G401.6 (cell line): Measurements from ENCODE around the gene PROC.
"Not testable (repeated sequence)": the region's sequence is repeated elsewhere in the genome, so short reads cannot be mapped to it uniquely, and the experiment has no call there.

Source experiments
- FAIRE-seq: peaks from 2 replicates; lab custom pipeline; 2012; peaks lifted over from hg19 to GRCh38; lab: Jason Lieb, UNC

Gene PROC

GRCh38 chr2:127394492-127394891, 23.7 kb upstream of the PROC start:
- FAIRE-seq: no peak

- FAIRE-seq: no peak
Measured at GRCh38 chr2:127397568-127398238, 20.5 kb upstream of the PROC start.

GRCh38 chr2:127398239-127398590, 20.0 kb upstream of the PROC start:
- FAIRE-seq: no peak

DNA sequence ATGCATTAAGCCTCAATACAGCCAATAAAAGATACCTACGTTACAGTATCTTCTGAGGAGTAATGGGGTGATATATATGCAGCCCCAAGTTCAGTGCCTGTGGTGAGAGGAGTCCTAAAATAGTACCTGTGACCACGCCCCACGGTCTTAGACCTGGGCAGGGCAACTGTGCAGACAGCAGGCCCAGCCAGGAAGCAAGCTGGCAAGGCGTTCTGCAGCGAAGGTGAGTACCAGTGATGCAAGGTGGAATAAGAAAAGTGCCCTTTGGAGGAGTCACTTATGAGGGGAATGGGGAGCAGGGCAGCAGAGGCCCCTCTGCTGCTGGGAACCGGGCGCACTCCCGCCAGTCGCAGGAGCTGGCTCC, 17.7 kb upstream of the PROC start:
- no peak for FAIRE-seq

GRCh38 chr2:127400897-127401756, 17.1 kb upstream of the PROC start:
- FAIRE-seq: no peak

DNA sequence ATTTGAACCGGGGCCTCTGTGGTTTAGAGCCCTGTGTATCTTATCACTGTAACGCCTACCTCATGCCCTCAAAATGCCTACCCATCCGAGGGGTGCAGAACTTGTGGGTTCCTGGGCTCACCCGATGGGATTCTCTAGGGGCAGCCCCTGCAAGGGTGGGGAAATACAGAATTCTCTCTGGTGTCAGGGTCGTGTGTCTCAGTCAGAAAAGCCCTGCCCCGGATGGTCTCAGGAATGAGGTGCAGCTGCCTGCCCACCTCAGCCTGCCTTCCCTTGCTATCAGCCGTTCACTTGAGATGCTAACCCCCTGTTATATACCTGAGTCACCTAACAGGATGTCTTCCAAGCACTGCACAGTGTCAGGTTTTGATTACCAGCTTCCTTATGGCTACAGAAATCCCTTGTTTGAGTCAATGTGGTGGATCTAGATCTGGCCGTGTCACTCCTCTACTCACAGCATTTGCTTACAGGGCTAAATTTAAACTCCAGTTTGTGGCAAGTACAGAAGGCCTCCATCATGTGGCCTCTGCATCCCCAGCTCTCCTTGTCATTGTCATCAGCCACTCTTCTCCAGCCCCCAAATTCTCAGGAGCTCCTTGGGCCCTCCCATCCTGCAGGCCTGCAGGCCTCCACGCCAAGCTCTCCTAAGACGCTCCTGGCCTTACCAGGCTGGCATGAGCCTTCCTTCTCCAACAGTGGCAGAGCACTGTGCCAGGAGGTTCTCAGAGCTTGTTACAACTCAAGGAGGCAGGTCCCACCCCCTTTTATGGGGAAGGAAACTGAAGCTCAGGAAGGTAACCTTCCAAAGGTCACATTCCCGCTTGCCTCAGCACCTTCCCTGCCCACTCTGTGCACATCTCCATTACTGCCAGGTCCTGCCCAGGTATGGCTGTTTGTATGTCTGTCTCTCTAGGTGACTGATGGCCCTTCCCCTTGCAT, 16.2 kb upstream of the PROC start:
- no peak for FAIRE-seq

DNA sequence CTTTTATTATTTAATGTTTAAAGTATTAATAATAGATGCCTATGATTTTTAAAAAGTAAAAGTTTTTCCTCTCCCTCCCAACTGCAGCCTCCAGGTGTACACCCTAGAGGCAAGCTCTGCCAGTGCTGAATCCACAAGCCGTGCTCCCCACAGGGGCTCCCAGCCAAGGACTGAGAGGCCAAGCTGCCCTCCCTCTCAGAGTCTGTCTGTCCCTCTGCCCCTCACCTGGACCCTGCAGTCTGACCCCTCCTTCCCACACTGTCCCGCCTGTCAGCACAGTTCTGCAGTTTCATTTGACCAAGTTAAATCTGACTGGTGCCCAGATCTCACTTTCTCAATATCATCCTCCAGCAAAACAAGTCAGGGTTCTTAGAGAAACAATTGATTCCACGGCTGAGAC, 14.8 kb upstream of the PROC start:
- no peak for FAIRE-seq

DNA sequence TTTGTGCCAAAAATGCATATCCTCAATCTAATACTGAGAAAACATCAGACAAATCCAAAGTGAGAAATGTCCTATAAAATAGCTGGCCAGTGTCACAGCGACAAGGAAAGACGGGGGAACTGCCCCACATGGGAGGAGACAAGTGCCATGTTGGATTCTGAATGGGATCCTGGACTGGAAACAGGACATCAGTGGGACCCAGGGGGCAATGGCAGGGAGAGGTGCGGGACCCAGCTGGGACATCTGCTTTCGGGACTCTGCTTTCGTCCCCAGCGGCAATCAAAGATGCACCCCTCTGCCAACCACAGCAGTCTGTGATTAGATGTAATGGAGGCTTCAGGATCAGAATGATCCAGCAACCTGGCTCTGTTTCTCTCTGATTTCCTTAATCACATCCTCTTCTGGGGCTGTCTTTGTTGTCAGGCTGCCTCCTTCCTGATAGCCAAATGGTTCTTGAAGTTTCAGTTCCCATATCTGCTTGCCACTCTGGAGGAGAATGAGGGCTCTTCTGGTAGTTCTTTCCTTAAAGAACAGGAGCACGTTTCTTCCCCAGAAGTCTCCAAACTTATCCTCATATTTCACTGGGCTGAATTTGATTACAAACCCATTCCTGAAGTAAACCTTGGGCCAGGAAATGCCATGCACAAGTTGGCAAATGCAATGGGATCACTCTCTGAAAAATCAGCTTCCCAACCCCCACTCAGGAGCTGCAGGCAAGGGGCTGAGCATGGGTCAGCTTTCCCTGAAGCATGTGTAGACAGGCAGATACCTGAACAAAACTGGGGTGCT, 13.6 kb upstream of the PROC start:
- no peak for FAIRE-seq

DNA sequence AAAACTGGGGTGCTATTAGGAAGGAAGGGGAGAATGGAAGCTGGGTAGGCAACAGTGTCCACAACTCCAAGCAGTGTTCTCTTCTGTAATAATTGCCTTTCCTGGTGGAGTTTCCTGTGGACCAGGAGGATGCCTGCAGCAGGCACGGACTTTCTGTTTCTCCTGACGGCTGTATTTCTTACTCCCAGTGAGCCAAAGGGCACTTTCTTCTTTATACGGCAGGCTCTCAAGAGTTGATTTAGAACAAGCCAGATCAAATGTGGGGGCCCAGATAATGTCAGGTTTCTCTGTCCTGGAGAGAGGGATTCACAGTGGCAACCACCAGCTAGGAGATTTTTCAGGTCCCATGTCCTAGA, 13.0 kb upstream of the PROC start:
- no peak for FAIRE-seq

DNA sequence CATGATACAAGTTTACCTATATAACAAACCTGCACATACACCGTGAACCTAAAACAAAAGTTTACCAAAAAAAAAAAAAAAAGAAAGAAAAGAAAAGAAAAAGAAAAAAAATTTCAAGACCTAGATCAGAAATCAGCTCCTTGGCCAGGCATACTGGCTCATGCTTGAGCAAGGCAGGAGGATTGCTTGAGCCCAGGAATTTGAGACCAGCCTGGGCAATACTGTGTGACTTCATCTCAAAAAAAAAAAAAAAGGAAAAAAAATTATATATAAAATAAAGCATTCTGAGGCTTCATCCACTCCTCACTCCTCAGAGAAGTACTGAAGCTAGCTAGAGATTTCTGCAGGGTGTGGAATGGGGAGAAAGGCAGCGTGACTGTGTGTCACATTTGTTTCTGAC, 11.8 kb upstream of the PROC start:
- peak; percentile 19 for FAIRE-seq

DNA sequence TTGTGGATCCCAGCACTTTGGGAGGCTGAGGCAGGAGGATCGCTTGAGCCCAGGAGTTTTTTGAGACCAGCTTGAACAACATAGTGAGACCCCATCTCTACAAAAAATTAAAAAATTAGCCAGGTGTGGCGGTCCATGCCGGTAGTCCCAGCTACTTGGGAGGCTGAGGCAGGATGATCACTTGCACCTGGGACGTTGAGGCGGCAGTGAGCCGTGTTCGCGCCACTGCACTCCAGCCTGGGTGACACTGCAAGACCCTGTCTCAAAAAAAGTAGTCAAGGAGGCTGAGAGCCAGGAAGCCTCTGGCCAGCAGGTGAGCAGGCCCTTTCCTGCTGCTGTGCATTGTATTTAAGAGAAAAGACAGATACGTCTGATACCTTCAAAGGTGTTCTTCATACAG, 11.1 kb upstream of the PROC start:
- FAIRE-seq: no peak

GRCh38 chr2:127407661-127408003, 10.6 kb upstream of the PROC start:
- no peak for FAIRE-seq

DNA sequence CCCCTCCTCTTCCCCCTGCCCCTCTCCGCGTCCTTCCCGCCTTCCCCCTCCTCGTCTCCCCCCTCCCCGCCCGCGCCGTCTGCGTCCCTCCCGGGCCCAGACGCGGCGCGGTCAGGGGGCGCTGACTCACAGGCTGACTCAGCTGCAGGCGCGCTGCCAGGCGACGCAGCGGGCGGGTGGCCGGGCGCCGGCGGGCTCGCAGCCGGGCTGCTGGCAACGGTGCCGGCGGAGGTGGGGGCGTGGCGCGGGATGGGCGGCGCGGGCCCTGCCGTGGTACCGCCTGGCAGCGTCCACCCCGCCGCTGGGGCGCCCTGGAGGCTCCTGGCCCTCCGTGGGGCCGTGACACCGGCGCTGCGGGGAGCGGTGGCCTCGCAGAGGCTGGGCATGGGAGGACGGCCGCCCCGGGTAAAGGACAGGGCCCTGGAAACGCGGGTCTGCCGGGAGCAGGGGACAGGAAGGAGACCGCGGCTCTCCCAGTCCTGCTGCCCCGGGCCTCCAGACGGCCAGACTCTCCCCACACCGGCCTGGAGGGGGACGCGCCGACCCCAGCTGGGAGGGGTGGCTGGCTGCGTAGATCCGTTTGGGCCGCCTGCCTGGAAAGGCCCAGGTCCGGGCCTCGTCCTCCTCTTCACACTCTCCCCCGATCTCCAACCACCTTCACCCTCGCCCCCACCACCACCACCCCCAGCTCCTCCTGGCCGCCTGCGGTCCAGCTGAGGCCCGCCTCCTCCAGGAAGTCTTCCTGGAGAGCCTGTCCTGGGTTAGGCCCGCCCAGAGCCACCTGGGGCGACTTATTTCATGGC, 10.0 kb upstream of the PROC start:
- FAIRE-seq: no peak

DNA sequence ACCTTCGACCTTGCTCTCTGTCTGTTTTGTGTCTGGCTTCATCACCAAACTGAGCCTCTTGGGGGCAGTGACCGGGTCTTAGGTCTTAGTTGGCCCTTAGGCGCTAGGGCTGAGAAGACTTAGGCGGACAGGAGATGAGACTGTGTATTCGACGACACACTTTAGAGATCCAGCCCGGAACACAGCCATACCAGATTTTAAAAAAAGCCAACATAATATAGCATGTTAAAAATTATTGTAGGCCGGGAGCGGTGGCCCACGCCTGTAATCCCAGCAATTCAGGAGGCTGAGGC, 9.5 kb upstream of the PROC start:
- FAIRE-seq: no peak

DNA sequence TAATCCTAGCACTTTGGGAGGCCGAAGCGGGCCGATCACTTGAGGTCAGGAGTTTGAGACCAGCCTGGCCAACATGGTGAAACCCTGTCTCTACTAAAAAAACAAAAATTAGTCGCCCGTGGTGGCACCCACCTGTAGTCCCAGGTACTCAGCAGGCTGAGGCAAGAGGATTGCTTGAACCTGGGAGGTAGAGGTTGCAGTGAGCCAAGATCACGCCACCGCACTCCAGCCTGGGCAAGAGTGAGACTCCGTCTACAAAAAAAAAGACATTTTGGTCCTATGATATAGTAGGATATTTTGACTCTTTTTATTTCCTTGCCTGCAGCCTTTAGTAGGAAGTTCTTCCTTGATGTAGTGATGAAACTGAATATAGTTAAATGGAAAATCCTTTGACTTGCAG, 8.5 kb upstream of the PROC start:
- not testable (repeated sequence) for FAIRE-seq

- FAIRE-seq: peak; percentile 19
Measured at GRCh38 chr2:127410871-127411652, 7.2 kb upstream of the PROC start.

GRCh38 chr2:127411653-127412369, 6.4 kb upstream of the PROC start:
- no peak for FAIRE-seq

- FAIRE-seq: no peak
Measured at GRCh38 chr2:127413200-127413599, 5.0 kb upstream of the PROC start.

GRCh38 chr2:127413782-127414637, 4.2 kb upstream of the PROC start:
- no peak for FAIRE-seq
